GM13976 (cell line): ENCODE results near the gene SSBP2.
A peak's percentile ranks its signal among the peaks of the same experiment; 100 is the strongest.

Source experiments
- DNase-seq: peaks from one replicate; pipeline ENCODE4 v3.0.0; 2012; ENCODE audit warnings: low spot score
- CTCF ChIP-seq: IDR thresholded peaks from 2 replicates; pipeline ENCODE4 v1.5.1; 2012; ENCODE audit warnings: borderline replicate concordance, mild to moderate bottlenecking; ENCODE audit not compliant: insufficient read depth; ENCODE audit errors: extremely low read depth, missing control alignments, control extremely low read depth
- in situ Hi-C: fragments of 300-500 bp; cut with MboI; formaldehyde crosslinking; loops from one replicate; pipeline ENCODE4 v1.12.0; 2022; ENCODE audit warnings: low sequenced_read_pairs, mixed read lengths, inconsistent platforms; ENCODE audit not compliant: unreplicated experiment

The SSBP2 gene

GRCh38 chr5:81558188-81558587 lies 192.7 kb downstream of the SSBP2 start:
- in situ Hi-C loops: no loop called here
- DNase-seq: no peak
- TF ChIP-seq CTCF: no peak

GRCh38 chr5:81556809-81557208 lies 194.1 kb downstream of the SSBP2 start:
- DNase-seq: peak; percentile 12
- TF ChIP-seq CTCF: no peak
- in situ Hi-C loops: no loop called here

- no peak for TF ChIP-seq CTCF
- in situ Hi-C loops: no loop called here
- DNase-seq: no peak
Measured at GRCh38 chr5:81555865-81556264, 195.0 kb downstream of the SSBP2 start.

- TF ChIP-seq CTCF: no peak
- in situ Hi-C loops: no loop called here
- no peak for DNase-seq
Measured at GRCh38 chr5:81554647-81555046, 196.2 kb downstream of the SSBP2 start.

- no peak for TF ChIP-seq CTCF
- in situ Hi-C loops: no loop called here
- DNase-seq: no peak
Measured at GRCh38 chr5:81553567-81554212, 197.2 kb downstream of the SSBP2 start.

GRCh38 chr5:81552852-81553566 lies 197.9 kb downstream of the SSBP2 start:
- in situ Hi-C loops: no loop called here
- no peak for TF ChIP-seq CTCF
- no peak for DNase-seq

GRCh38 chr5:81549123-81549522 lies 201.8 kb downstream of the SSBP2 start:
- in situ Hi-C loops: no loop called here
- TF ChIP-seq CTCF: no peak

More at GRCh38 chr5:81549123-81549522, 201.8 kb downstream of the SSBP2 start:
- DNase-seq: no peak
